Activated CD8-positive, alpha-beta memory T cell treated with anti-CD3 and anti-CD28 coated beads, Interleukin-2, amount 50 U/mL, for 48 hours (primary cell): Measurements from ENCODE around the gene MAPK11.

Experiments used
- DNase-seq: peaks from one replicate; pipeline ENCODE4 v3.0.0-alpha.2; 2020

The MAPK11 gene

GRCh38 chr22:50269970-50270665, at the start of gene MAPK11:
Gene MAPK11 (minus strand): TSS chr22:50270380. CDS start chr22:50270292, 88 bp downstream.
- DNase-seq = peak; percentile 80

GRCh38 chr22:50319503-50319951, 49.3 kb upstream of the MAPK11 start:
- no peak for DNase-seq

- DNase-seq = no peak
Observed at GRCh38 chr22:50318698-50319411, 48.7 kb upstream of the MAPK11 start.

- no peak for DNase-seq
Observed at GRCh38 chr22:50318356-50318697, 48.1 kb upstream of the MAPK11 start.

- no peak for DNase-seq
Observed at GRCh38 chr22:50317674-50318073, 47.5 kb upstream of the MAPK11 start.

GRCh38 chr22:50317178-50317577, 47.0 kb upstream of the MAPK11 start:
- DNase-seq = no peak

GRCh38 chr22:50316114-50317065, 46.2 kb upstream of the MAPK11 start:
- DNase-seq = no peak

GRCh38 chr22:50315289-50316113, 45.3 kb upstream of the MAPK11 start:
- no peak for DNase-seq

- peak; percentile 84 for DNase-seq
Observed at GRCh38 chr22:50314455-50315288, 44.5 kb upstream of the MAPK11 start.

- no peak for DNase-seq
Observed at GRCh38 chr22:50314081-50314454, 43.9 kb upstream of the MAPK11 start.

GRCh38 chr22:50313600-50313999, 43.4 kb upstream of the MAPK11 start:
- no peak for DNase-seq

- DNase-seq = no peak
Observed at GRCh38 chr22:50313021-50313420, 42.8 kb upstream of the MAPK11 start.

- DNase-seq = no peak
Observed at GRCh38 chr22:50312371-50312770, 42.2 kb upstream of the MAPK11 start.

- DNase-seq = no peak
Observed at GRCh38 chr22:50311606-50312351, 41.6 kb upstream of the MAPK11 start.

GRCh38 chr22:50310949-50311444, 40.8 kb upstream of the MAPK11 start:
- no peak for DNase-seq

GRCh38 chr22:50310031-50310722, 40.0 kb upstream of the MAPK11 start:
- DNase-seq = no peak

- no peak for DNase-seq
Observed at GRCh38 chr22:50309601-50309991, 39.4 kb upstream of the MAPK11 start.

- no peak for DNase-seq
Observed at GRCh38 chr22:50308986-50309600, 38.9 kb upstream of the MAPK11 start.

GRCh38 chr22:50308597-50308935, 38.4 kb upstream of the MAPK11 start:
- DNase-seq = no peak
